ENCODE results near the gene EDA. TPM values are rescaled to one million over a fixed set of nuclear protein-coding genes. Genes with fewer than 3 reads are reported as not detected.
"Not testable (repeated sequence)": the region's sequence is repeated elsewhere in the genome, so short reads cannot be mapped to it uniquely, and the experiment has no call there.

EDA gene
- total RNA-seq, 1 donor from 2014 or later = 2.0 TPM

DNA sequence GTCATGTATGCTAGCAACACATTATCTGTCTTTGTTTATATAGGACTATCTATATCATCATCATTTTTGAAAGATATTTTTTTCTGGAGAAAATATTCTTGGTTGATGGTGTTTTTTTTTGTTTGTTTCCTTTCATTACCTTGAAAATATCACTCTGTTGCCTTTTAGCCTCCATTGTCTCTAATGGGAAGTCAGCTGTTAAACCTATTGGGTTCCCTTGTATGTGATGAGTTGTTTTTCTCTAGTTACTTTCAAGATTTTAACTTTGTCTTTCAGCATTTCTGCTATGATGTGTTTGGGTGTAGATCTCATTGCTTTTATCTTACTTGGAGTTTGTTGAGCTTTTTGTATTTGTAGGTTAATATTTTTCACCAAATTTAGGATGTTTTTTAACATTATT lies 124.4 kb downstream of the EDA start:
- DNase-seq (ENCODE audit: low spot score in 2 of 2) (no peak), FAIRE-seq (no peak)

DNA sequence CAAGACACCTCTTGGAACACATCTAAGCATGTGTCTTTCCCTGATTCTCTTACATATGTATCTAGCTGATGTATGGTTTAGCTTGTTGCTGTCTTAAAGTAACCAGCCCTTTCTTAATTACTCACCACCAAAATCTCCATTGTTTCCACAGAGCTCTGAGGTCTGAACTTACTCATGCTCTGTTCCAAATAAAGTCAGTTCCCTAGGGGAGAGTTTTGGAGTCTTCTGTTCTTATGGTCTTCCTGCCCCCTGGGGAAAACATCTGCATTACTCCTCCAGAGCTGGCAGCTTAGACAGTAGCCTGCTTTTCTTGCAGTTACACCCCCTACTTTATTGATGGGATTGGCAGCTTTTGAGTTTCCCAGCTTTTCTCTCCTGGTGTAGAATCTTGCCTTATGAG lies 125.8 kb downstream of the EDA start:
- no peak for DNase-seq (ENCODE audit: low spot score in 2 of 2)
- no peak for FAIRE-seq

DNA sequence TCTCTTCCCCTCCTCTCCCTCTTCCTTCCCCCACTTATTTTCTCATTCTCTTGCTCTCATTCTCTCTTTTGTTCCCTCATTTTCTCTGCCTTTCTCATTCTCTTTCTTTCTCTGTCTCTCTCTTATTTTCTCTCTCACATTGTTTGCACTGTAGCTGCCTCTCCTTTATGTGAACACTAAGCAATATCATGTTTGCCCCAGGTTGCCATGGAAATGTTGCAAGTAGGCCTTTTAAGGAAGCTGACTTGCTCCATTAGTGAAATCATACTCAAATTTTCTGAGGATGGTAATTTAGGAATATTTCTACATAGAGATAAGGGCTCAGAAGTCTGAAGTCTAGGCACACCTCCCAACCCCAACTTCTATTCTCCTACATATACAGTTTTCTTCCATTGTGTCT lies 130.1 kb downstream of the EDA start:
- FAIRE-seq (no peak), DNase-seq (ENCODE audit: low spot score in 2 of 2) (no peak)

DNA sequence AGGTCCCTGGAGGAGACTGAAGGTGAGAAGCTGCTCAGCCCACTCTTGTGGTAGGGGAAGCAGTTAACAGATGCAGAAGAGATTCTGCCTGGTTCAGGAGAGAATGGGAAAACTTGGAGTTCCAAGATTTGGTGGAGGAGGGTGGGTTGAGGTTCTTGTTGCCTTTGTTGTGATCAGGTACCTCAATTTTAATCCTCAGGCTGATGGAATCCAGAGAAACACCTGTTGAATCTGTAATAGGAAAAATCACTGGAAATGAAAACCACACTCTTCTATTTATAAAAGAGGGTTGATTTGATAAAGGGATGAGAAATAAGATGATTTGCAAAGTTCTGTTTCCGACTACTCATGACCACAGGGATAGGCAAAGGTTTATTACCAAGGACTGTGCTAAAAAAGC lies 132.1 kb downstream of the EDA start:
- FAIRE-seq = no peak
- DNase-seq (ENCODE audit: low spot score in 2 of 2) = no peak

DNA sequence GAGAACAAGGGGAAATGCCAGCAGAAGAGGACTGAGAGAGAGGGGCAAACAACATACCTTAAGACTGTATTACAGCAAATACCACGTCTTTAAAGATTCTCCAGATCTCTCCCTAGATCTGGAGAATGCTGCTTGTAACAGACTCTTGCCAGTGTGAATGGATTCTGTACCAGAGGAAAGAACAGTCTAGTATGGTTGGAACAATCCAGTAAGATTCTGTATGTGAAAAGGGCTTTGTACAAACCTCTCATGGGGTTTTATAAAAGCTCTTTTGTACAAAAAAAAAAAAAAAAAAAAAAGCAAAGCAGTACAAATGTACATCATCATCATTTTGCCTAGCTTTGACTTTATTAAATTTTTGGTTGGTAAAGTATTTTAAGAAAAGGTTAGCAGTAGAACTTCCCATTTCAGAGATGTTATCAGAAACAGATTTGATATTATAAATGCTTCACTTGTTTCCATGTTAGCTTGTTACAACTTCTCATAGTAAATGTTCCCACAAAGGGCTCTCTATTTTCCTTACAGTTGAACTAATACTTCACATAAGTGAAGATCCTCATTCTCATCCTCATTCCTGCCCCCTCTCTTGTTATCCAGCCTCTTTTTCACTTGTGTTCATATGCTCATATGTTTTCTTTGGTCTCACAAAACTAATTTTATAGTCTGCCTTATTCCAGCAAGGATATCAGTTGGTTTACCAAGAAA lies 144.2 kb downstream of the EDA start:
- FAIRE-seq = peak; percentile 42
- DNase-seq (ENCODE audit: low spot score in 2 of 2) = peak in 1 of 2 donors; percentile 1

DNA sequence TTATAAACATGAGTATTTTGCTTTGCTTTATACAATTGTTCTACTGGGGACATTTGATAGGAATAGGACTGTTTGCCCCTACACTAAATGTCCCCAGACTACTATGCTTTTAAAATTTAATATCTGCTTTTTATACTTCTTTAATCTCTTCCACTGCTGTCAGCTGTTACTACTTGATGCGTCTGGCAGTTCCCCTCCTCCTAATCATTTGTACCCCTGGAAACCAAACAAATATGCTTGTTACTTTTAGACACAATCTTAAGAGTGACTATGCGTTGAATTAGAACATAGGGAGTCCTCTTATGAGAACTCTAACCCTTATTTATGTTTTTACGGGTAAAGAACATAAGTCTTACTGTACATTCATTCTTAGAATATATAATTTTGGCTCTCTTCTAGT lies 145.7 kb downstream of the EDA start:
- DNase-seq (ENCODE audit: low spot score in 2 of 2) (no peak), FAIRE-seq (no peak)

DNA sequence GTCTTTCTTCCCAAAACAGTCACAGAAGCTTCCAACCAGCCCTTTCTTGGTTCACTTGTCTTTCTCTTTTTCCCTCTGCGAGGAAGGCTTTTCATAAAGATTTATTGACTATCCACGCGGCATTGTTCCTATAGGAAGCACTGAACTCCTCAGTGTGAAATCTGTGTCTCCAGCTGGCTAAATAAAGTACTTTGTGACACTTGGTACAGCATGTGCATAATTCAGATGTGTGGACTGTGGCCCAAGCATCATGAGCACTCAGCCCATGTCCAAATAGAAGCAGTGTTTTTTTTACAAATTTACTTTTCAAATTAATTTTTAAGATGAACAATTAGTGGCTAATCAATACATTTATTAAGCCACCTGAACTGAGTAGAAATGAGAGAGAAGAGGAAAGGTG lies 146.4 kb downstream of the EDA start:
- no peak for DNase-seq (ENCODE audit: low spot score in 2 of 2)
- FAIRE-seq = no peak

DNA sequence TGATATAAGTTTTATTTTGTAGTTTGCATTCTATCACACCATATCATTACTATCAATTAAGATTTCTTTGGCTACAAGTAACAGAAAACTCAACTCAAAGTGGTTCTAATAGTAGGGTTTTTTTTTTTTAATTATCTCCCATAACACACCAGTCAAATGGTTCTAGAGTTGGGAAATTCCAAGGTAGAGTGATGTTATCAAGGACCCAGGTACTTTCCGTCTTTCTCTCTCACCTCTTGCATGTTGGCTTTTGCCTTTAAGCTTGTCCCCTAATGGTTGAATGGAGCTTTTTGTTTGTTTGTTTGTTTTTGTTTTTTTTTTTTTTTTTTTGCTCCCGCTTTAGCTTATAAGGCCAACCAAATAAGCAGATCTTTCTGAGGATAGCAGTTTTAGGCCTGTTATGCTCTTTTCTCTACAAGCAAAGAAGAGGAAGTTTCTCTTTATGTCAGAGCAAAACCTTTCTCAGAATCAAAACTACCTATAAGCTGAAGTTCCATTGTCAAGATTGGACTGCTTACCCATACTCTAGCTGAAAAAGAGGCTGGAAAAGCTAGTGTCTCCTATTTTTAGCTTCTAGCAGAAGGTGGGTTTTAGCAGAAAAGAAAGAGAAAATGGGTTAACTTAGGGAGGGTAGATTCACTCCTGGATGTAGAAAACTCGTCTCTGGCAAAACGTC lies 177.5 kb downstream of the EDA start:
- DNase-seq (ENCODE audit: low spot score in 2 of 2) = no peak
- FAIRE-seq = no peak

DNA sequence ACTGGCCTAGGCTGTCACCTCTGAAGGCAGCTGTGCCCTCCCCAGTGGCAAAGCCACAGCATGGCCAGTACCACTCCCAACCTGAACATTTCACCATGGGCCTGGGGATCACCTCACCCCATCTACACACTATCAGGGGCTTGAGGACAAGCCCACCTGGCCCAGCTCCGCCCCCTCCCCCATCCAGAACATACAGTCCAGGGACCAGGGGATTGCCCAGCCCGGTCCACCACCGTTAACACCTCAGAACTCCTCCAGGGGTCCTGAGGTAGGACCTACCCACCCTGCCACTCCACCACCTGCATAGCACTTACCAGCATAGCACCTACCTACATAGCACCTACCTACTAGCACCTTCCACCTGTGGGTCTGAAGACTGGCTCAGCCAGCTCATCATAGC lies 179.8 kb downstream of the EDA start:
- FAIRE-seq = no peak

DNA sequence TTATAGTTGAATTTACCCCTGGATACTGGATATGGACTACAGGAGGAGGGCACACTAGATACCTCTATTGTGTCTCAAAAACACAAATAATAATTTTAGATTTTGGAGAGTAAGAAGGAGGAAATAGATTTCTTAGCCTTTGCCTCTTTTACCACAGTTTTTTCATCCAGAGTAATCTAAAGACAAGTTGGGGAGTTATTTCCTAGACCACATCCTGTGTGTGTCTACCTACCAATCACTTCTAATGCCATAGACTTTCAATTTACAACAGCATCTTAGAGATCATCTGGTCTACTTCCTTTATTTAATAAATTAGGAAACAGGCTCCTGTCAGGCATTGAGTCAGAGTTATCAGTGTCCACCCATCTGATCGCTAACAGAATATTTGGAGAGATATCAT lies 191.5 kb downstream of the EDA start:
- no peak for DNase-seq (ENCODE audit: low spot score in 2 of 2)
- FAIRE-seq = no peak

More for the DNA sequence above, 179.8 kb downstream of the EDA start:
- no peak for DNase-seq (ENCODE audit: low spot score in 2 of 2)

DNA sequence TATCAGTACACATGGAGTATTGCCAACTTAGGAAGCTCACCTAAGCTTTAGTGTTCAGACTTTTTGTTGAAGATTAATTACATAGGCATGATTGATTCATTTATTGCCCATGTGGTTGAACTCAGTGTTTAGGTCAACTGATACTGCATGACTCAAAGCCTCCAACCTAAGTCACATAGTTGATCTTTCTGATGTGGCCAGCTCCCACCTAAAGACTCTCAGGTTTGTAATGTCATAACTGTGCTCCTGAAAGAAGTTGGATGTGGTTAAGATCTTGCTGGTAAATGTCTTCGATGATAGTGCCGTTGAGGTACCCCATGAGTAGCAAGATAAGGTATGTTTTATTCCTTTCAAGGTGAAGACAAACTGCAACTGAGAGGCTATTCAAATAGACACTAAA lies 192.5 kb downstream of the EDA start:
- no peak for FAIRE-seq
- DNase-seq (ENCODE audit: low spot score in 2 of 2) = no peak

DNA sequence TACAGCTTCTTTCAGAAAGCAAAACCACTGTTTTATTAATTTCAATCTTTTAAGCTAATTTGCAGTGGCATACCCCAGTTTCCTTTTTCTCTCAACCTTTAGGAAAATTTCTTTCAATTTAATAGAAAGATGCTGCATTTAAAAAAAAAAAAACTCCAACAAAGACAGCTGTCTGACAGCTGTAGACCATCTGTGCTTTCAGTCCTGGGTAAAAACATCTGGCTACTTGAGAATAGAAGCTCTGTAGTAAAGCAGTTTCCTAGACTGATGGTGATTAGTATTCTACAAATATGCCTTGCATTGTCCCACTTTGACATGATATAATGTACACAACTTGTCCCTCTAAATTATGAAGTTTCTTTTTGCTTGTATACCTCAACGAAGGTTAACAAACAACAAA lies 197.8 kb downstream of the EDA start:
- no peak for DNase-seq (ENCODE audit: low spot score in 2 of 2)
- FAIRE-seq = no peak

DNA sequence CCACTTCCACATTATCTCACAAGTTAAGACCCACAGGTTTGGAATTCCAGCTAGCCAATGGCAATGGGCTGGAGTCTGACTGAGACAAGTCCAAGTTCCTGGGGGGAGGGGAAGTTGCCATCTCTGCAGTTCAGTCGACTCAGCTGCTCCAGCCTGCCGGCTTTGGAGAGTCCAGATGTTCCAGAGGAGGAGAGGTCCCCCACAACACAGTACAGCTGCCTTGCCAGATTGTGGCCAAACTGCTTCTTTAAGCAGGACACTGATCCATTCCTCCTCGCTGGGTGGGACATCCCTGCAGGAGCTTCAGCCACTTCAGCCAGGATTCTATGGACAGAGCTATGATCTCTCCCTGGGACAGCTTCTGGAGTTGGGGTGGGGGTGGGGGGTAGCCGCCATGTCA lies 199.2 kb downstream of the EDA start:
- FAIRE-seq = no peak

DNA sequence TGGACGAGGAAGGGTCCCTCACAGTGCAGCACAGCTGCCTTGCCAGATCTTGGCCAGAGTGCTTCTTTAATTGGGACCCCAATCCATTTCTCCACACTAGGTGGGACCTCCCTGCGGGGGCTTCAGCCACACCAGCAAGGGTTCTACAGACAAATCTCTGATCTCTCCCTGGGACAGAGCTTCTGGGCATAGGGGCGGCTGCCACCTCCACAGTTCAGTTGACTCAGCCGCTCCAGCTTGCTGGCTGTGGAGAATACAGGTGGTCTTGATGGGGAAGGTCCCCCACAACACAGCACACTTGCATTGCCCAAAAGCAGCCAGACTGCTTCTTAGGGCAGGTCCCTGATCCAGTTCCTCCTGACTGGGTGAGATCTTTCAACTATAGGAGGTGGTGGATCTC lies 199.6 kb downstream of the EDA start:
- no peak for FAIRE-seq
- DNase-seq (ENCODE audit: low spot score in 2 of 2) = no peak

More for the DNA sequence above, 199.2 kb downstream of the EDA start:
- DNase-seq (ENCODE audit: low spot score in 2 of 2) = no peak

DNA sequence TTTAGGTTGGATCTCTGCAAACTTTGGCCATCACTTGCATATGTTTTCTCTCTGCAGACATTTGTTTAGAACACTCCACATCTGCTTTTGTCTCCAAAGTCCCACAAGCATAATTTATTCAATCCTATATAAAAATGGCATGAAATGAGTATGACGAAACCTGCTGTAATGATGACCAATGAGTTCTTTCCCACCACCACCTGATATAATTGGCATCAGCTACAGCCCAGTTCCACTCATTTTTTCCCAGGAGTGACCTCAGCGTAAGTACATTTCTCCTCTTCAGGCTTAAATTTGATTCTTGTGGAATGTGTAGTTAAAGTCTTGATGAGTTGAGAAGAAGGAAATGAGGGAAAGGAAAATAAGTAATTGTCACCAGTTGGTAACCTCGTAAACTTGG lies 228.7 kb downstream of the EDA start:
- no peak for DNase-seq (ENCODE audit: low spot score in 2 of 2)
- no peak for FAIRE-seq

DNA sequence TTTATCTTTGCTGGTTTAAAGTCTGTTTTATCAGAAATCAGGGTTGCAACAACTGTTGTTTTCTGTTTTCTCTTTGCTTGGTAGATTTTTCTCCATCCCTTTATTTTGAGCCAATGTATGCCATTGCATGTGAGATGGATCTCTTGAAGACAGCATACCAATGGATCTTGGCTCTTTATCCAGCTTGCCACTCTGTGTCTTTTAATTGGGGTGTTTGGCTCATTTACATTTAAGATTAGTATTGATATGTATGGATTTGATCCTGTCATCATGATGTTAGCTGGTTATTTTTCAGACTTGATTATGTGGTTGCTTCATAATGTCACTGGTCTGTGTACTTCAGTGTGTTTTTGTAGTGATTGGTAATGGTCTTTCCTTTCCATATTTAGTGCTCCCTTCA lies 244.1 kb downstream of the EDA start:
- FAIRE-seq; DNase-seq (ENCODE audit: low spot score in 2 of 2): not testable (repeated sequence)

DNA sequence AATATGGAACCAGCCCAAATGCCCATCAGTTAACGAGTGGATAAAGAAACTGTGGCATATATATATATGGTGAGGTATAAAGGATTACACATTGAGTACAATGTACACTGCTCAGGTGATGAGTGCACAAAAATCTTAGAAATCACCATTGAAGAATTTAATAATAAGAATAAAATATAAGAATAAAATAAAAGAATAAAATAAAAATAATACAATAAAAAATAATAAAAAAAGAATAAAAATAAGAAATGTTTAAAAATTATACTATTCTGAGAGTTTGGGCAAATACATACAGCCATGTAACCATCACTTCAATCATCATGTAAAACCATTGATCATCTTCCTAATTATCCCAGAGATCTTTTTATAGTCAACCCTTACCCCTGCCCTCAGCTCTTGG lies 260.3 kb downstream of the EDA start:
- DNase-seq (ENCODE audit: low spot score in 2 of 2) (no peak), FAIRE-seq (peak; percentile 58)

DNA sequence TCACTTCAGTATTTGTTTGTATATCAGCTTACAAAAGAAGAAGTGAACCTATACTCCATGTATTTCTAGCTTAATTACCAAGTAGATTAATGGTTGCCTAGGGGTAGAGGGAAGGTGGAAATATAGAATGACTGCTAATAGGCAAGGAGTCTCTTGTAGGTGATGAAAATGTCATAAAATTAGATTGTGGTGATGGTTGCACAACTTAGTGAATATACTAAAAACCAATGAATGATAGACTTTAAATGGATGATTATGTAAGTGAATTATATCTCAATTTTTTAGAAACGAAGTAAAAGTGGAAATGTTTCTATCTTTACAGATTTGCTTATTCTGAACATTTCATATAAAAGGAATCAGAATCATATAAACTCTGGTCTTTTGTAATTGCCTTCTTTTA lies 268.3 kb downstream of the EDA start:
- no peak for FAIRE-seq
- no peak for DNase-seq (ENCODE audit: low spot score in 2 of 2)

DNA sequence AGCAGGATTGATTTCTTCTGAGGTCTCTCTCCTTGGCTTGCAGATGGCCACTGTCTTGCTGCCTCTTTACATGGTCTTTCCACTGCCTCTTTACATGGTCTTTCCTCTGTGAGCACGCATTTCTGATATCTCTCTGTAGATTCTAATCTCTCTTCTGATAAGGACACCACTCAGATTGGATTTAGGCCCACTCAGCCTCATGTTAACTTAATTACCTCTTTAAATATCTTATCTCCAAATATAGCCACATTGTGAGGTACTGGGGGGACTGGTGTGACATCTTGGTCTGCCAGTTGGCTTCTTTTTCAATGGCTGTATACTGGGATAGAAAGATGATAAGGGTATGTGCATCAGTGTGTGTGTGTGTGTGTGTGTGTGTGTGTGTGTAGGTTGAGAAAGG lies 280.1 kb downstream of the EDA start:
- DNase-seq (ENCODE audit: low spot score in 2 of 2) (no peak), FAIRE-seq (no peak)

DNA sequence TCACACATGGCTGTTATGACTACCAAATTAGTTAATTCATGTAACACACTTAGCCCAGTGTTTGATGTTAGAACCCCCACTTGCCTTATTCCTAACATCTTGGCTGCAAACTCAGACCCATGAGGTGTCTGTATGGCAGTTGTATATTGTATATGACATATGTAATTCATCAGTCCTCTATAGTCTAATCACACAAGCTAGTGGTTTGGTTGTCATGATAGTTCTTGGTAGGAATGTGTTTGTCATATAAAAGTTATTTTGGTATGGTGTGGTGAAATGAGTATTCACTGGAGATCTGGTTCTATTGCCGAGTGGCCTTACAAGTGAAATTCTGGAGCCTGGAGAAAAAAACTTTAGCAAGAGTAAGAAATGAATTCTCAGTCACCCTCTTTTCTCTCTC lies 284.6 kb downstream of the EDA start:
- no peak for FAIRE-seq
- DNase-seq (ENCODE audit: low spot score in 2 of 2) = no peak

DNA sequence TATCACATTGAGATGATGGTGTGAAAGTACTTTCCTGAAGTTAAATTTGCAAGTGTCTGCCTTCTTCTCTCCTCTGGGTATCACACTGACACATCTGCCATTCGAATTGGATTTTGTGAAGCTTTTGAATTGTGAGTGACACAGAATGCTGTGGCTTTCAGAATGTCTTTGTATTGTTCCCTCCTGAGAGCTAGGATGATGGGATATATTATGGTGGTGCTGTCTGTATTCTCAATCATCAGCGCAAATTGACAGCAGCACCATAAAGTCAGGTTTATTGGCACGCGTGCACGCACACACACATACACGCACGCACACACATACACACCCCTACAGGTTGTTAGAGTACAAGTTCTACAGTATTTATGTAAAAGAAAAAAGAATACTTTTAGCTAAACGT lies 290.5 kb downstream of the EDA start:
- DNase-seq (ENCODE audit: low spot score in 2 of 2) = no peak
- no peak for FAIRE-seq

DNA sequence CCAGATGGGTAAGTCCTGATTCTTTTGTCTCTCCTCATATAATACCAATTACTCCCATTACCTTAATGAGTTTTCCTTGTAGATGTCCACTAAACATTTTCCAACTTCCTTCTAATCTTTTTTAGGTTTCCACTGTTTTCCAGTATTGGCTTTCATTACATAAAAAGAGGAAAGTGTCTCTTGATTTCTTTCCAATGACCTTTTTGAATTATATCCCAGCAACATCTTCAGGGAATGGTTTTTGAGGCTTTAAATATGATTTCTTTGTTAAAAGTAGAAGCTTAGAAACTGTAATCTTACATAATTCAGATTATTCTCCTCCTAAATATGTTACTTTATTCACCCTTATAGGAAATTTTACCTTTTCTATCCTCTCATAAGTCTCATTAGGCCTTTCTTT lies 298.9 kb downstream of the EDA start:
- FAIRE-seq = no peak
- no peak for DNase-seq (ENCODE audit: low spot score in 2 of 2)
